DLD1 (cell line): Measurements from ENCODE around the gene CPE.

Experiments
- in situ Hi-C: cut with HindIII; loops from 2 replicates; pipeline ENCODE4 v1.10.0; 2017; ENCODE audit warnings: low sequenced_read_pairs

The CPE gene

DNA sequence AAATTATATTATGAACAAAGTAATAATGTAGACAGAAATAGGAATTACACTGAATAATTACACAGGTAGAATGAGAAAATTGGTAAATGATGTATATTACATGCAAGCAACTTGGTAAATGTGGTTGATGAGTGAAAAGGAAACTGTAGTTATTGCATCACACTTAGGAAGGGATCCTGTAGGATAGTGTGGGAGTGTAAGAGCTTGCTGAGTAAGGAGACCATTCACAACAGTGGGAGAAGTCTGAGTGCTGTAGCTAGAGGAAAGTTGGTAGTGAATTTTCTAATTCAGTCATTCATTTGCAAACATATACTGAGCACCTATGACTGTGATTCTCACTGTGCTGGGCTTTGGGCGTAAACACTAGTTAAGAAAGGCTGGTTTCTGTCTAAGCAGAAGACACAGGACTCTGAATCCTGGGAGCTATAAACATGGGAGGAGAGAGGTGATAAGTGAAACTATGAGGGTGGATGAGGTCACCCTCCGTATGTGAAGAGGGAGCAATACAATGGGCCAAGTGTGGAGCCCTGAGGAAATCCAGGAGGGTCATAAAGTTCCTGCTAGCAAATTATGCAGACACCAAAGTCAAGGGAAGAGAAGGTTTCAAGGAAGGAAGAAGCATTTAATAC lies 14.2 kb upstream of the CPE start:
- in situ Hi-C loops: no loop called here

DNA sequence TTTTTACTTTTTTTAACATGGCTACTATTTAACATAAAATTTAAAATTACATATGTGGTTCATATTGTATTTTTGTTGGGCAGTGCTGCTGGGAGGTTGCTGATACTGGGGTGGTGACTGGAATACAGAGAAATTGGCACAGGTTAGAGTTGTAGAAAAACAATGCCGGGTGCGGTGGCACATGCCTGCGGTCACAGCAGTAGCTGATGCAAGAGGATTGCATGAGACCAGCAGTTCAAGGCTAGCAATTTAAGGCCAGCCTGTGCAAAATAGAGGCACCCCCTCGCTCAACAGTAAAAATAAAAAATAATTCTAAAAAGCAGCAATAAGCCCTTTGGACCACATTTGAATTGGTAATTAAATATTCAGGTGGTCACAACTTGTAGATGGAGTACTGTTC lies 11.8 kb upstream of the CPE start:
- in situ Hi-C loops: no loop called here

DNA sequence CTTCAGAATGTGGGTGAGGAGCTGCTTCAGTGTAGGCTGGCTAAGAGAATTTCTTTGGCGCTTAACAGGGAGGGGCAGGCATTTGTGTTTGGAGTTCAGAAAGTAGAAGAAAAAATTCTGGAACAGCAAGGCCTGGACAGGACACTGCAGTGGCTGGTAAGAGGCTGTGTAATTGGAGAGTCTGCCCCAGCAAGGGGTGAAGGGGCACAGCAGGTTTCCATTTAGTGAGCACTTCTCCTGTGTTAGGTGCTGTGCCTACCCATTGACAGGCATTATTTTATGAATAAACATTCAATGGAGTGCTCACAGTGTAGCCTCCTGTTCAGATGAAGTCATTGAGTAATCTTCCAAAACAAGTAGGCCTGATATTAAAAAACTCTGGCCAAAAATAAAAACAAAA lies 10.7 kb upstream of the CPE start:
- in situ Hi-C loops: no loop called here

DNA sequence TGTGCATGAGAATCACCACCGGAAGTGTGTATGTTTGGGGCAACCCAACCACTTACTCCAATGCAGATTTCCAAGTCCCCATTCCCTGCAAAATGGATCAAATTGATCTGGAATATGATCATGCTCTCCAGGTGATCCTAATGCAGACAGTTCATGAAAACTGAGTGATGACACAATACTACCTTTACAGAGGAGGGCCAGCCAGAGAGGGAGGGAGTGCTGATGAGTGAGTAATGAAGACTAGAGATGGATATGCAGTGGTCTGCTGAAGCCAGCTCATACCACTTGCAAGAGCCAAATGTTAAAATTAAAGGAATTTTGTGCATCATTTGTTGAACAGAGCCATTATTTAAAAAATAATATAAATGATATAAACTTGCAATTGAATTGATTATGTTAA lies 10.2 kb upstream of the CPE start:
- in situ Hi-C loops: no loop called here

DNA sequence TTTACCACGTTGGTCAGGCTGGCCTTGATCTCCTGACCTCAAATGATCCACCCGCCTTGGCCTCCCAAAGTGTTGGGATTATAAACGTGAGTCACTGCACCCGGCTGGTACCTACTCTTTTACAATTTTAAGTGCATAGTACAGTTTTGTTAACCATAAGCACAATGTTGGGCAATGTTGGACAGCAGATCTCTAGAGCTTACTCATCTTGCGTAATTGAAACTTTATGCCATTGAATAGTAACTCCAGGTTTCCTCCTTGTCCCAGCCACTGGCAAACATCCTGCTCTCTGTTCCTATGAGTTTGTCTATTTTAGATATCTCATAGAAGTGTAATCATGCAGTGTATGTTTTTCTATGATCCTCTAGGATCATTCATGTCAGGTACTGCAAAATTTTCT lies 9.3 kb upstream of the CPE start:
- in situ Hi-C loops: no loop called here

DNA sequence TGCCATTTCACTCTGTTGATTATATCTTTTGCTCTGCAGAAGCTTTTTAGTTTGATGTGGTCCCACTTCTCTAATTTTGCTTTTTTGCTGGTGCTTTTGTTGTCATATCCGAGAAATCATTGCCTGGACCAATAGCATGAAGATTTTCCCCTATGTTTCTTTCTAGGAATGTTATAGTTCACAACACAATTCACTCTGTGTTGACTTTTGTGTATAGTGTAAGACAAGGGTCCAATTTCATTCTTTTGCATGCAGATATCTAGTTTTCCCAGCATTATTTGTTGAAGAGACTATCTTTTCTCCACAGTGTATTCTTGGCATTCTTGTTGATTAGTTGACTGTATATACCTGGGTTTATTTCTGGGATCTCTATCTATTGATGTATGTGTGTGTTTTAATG lies 8.3 kb upstream of the CPE start:
- in situ Hi-C loops: no loop called here

DNA sequence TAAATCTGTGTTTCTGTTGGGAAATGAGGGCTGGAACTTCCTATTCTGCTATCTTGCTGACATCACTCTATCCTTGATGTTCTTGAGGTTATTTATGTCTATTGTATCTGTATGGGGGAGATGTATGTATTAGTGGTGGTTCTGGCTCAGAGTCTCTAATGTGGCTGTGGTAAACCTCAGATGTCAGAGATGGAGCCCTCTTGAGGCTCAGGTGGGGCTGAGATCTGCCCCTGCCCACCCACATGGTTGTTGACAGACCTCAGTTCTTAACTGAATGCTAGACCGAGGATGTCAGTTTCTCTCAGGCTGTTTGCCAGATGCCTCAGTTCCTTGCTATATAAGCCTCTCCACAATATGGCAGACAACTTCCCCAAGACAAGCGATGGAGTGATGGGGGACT lies 3.3 kb upstream of the CPE start:
- in situ Hi-C loops: no loop called here

DNA sequence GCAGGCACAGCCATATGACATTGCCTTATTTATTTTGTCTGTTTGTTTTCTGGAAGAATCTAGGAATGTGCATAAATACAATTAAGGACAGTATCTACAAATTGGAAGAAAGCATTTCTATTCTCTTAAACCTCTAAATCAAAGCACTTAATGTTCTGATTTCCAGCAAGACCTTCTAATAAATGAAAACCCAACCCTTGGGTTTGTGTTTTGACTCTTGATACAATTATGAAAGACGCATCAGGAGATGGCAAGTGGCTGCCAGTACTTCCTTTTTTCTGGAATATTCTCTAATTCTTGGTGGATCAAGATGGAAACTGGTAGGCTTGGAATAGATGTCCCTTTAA lies 437 bp upstream of the CPE start:
- in situ Hi-C loops: no loop called here

DNA sequence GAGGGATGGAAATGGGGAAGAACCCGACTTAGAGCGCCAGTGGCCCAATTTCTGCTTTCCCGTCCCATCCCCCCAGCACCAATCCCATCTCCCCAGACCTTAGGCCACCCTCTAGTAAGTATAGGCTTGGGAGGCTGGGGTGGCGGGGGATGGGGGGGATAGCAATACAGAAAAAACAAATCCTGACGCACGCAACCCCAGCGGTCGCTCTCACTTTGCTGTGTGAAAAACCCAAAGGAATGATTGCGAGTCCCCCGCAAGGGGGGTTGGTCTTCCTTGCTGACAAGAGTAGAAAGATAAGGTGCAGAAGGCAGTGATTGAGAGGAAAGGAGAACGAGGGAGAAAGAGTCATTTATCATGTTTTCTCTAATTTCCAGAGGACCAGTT lies 863 bp downstream of the CPE start:
- in situ Hi-C loops: no loop called here

DNA sequence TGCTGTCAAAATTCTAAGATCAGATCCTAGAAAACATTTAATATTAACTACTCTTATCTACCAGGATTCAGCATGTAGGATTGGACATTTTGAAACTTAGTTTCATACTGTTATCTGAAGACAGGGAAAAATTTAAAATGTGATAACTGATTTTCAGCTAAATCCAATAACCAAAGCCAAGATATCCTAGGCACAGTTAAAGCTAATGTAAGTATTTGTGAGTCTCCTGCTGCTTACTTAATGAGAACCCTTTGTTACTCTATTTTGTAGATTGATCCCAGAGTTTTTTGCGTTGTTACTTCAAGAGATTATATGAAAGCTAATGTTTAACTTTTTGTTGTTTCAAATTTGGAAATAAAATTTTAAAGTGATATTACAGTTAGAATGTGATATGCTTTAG lies 2.0 kb downstream of the CPE start:
- in situ Hi-C loops: no loop called here

DNA sequence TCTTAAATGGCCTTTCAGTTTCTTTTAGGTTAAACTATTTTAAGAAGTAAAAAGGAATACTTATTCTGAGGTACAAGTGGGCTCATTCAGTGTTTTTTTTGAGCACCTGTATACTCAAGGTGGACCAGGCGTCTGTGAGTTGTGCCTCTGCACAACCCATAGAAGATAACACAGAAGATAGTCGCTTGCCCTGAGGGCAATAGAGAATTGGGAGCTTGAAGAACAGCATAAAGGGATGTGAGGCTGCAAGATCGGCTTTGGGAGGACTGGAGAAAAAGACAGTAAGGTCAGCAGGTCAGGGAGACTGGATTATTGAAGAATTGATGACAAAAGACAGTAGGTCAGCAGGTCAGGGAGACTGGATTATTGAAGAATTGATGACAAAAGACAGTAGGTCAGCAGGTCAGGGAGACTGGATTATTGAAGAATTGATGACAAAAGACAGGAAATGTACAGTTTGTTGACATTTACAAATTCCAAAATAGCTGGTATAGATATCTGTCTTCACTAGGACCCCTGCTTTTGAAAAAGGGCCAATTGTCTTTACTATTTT lies 3.1 kb downstream of the CPE start:
- in situ Hi-C loops: no loop called here

DNA sequence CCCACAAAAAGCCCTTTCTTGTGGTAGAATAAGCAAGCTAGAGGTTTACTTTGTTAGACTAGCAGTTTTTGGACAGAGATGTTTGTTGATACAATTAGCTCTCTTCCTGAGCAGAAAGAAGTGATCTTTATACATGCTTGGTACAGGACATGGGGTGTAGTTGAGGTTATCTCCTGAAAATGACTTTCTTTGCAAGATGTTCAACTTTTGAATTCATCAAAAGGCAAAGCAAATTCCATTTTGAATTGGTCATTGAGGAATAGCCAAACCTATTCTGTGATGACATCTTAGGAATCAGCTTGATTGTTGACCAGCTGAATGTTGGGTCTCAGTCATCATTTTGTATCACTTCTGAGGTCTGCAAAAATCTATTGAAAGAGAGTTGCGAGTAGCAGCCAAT lies 3.8 kb downstream of the CPE start:
- in situ Hi-C loops: no loop called here

DNA sequence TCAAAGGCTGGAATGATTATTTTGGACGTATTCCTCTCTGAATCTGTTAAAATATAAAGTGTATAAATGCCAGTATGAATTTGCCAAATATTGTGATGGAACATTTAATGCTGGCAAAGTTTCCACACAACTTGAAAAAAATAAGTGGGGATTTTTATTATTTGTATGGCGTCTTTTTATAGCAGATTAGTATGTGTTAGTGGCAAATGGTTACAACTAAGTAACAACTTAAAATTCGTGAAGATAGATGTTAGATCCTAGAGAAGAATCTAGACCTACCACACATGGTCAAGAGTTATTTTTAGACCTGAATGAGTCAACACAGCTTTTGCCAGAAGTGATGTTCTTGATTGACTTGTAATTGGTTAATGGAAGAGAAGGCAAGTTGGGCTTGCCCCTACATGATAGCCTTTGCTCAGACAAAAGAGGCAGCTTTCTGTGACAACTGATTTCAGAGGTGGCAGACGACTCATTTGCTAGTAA lies 4.8 kb downstream of the CPE start:
- in situ Hi-C loops: no loop called here

DNA sequence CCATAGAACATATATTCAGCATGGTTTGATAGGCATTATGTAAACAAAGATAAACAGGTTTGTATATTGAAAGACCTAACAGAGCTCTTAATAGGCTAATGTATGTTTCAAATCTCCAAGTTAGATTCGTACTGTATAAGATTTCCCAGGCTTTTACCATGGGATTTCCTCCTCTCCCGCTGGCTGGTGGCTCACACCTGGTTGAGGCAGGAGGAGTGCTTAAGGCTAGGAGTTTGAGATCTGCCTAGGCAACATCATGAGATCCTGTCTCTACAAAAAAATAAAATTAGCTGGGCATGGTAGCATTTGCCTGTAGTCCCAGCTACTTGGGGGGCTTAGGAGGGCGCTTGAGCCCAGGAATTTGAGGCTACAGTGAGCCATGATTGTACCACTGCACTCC lies 5.4 kb downstream of the CPE start:
- in situ Hi-C loops: no loop called here

DNA sequence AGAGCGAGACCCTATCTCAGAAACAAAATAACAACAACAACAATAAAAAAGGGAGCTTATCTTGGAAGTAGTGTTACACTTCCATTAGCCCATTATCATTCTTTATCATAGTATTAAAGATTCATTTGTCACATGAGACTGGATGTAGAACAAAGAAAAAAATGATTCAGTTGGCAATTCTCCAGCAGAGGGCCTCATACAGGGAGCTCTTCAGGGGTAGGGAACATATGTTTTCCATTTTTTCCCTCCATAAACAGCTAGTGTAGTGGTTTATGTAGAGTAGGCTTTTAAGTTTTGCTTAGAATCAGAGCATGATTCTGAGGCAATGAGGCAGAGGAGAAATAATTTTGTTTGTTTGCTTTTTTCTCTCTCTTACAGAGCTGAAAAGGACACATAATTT lies 5.8 kb downstream of the CPE start:
- in situ Hi-C loops: no loop called here

DNA sequence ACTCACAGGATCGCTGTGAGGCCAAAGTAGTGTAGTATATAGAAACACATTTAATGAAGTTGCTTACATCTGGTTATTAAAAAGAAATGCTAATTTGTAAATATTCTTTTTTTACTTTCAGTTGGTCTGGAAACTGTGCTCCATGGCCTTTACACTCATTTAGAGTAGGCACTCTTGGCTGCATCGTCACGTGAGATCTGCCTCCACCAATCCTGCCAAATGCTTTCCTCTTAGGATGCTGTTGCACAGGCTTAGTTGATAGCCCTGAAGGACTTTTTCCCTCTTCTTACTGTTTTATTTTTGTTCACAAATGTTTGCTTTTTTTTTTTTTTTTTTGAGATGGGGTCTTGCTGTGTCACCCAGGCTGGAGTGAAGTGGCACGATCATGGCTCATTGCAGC lies 6.3 kb downstream of the CPE start:
- in situ Hi-C loops: no loop called here

DNA sequence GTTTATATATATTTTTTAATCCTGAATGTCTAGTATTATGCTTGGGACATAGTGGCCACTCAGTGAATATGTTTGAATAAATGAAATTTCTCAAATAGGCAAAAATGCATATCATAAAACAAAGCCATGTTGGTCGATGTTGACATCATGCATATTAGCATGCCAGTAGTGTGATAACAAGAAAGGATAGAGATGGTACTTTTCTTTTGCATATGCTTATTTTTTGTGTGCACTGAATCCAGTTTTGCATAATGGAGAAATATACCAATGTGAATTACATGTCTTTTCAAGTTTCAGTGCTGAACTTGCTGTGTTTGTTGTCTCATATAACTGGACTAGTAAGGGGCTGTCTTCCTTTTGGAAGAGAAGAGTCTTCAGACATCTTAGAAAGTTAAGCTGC lies 7.5 kb downstream of the CPE start:
- in situ Hi-C loops: no loop called here

DNA sequence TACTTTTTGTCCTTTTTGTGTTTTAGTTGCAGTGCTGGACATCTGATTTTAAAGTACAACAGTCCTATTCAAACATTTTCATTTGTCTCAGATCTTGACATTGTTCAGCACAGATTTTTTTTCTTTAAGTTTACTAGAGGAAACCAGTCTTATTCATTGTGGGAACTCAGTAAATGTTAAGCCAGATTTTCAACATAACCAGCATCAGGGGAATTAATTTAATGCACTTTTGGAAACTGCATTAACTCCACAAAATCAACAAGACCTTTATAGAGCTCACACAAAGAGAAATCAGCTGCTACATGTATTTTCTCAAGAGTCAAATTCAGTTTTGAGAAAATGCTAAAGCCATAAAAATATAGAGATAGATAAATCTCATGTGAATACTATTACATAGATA lies 9.9 kb downstream of the CPE start:
- in situ Hi-C loops: no loop called here

DNA sequence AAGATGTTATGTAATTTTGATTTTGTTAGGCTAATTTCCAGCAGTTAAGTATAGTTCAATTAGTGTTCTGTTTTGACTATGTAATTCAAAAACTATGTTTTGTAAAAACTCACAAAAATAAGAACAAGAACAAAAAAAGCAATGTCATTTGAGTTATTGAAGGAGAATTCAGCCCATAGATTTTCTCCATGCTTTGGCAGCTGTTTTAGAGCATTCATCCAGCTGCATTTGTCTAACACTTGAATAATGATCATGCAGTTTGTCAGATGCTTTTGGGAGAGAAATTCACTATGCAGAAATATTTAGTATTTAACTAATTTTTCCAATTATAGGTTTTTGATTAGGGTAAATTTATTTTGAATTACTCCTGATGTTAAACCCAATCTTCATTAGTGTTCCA lies 14.2 kb downstream of the CPE start:
- in situ Hi-C loops: no loop called here

DNA sequence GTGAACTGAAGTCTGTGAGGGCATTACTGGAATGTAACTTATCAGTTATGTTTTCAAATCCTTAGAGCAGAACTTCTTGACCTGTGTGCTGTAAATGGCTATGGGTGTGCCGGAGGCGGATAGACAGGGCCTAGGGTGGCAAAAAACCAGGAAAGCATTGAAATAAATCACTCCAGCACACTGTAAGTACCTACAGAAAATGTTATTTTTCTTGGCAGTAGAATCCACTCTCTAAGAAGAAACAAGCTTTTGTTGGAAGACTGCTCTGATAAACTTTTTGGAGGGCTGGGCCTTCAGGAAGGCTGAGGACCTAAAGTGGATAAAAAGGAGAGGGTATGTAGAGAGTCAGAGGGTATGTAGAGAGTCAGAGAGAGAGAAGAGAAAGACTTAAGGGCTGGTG lies 14.9 kb downstream of the CPE start:
- in situ Hi-C loops: no loop called here

DNA sequence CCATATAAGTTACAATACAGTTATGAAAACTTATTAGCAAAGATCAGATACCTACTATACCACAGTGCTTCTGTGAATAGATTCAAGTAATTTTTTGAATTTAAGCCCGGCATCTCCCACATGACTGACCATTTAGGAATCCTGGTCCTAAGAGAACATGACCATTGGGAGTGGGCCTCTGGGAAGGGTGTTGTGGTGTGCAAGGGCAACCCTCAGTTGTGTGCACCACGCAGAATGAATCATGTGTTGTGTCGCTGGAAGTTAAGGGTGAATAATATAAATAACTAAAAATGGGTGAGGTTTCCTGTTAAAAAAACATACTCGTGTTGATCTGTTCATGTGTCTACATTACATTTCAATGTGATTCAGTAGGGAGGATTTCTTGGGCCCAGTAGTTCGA lies 15.5 kb downstream of the CPE start:
- in situ Hi-C loops: no loop called here

DNA sequence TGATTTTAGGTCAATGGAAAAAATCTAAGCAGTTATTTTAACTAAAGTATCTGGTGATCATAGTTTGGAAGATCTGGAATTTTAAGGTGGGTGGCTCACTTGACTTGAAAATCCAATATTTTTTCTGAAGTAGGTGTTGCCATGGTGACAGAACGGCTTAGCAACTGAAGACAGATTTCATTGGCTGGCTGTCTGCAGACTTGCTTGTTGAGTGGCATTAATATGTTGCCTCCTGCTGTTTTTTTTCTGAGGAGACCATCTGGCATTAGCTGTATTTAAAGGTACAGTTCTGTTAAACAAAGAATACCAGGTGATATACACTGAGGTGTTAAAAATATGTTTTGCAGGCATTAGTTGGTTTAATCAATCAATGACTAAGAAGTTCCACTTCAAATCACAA lies 19.8 kb downstream of the CPE start:
- in situ Hi-C loops: no loop called here

DNA sequence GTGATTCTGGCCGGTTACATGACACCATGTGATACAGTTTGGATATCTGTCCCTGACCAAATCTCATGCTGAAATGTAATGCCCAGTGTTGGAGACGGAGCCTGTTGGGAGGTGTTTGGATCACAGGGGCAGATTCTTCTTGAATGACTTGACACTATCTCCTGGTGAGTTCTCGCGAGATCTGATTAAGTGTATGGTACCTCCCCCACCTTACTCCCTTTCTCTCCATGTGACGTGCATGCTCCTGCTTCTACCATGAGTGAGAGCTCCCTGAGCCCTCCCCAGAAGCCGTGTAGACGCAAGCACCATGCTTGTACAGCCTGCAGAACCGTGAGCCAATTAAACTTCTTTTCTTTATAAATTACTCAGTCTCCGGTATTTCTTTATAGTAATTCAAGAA lies 23.6 kb downstream of the CPE start:
- in situ Hi-C loops: no loop called here
